NCI-H1694 (cell line): ENCODE results near the gene SIL1.
"Not testable (repeated sequence)": the region's sequence is repeated elsewhere in the genome, so short reads cannot be mapped to it uniquely, and the experiment has no call there.

ENCODE experiments used
- DNase-seq: peaks from one replicate; lab custom pipeline; 2025; lab: John Stamatoyannopoulos, UW

SIL1 gene

DNA sequence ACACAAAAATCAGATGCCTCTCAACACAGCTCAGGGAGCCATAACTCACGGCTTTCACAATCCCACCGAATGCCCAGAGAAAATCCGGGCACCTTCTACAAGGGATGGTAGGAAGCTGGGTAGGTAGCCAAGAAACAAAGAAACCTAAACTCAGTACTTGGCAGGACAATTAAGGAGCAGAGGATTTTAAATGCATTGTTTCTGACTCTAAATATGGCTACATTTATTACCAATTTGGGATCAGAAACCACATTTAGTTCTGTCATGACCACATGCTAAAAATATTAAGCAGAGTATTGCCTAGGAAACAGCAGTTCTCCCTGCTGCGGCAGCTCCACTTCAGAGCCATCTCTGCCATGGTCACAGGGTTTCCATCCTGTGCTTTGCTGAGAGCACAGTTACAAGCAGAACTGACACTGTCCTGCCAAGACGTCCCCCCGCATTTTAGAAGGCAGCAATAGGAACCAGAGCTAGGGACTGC lies 57.5 kb downstream of the SIL1 start:
- no peak for DNase-seq

DNA sequence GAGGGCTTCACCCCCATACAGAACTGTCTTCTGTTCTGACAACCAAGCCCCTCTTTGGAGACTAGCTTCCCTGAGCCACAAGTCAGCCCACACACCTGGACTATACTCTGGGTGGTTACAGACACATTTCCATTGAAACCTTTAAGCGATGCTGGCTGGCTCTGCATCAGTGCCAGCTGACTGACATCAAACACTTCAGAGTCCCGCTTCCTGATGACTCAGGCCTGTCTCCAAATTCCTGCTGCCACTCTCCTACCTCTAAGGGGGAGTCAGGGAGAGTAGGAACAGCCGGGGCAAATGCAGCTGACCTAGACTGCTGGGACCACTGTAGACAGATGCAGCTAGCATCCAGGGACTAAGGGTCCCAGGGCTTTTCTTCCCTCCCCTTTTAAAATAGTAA lies 59.4 kb downstream of the SIL1 start:
- peak; percentile 30 for DNase-seq

DNA sequence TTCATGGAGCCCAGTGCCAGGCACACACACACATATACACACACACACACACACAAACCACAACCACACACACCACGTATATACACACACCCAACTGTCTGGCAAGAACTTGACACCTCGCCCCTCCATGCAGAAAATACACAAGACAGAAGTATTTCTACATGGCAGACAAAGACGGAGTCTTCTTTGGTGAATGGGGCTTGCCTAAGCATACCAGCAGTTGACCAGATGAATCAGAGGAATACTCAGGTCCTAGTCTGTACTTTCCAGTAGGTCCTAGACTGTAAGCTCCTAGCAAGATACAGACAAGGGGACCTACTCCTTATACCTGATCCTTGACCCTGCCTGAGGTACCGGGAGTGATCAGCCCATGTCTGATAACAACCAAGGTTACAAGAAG lies 60.1 kb downstream of the SIL1 start:
- DNase-seq = no peak

DNA sequence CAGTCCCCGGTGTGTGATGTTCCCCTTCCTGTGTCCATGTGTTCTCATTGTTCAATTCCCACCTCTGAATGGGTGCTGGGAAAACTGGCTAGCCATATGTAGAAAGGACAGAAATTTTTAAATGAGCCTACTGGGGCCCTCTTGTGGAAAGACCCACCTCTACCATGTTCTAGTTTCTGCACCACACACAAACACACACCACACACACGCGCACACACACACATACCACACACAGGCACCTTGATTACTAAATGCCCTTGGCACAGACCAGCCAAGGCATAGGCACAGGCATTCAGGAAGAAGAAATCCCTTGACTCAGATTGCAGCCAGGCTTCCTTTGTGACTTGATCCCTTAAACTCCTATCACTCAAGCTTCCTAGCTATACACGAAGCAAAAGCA lies 60.5 kb downstream of the SIL1 start:
- peak; percentile 65 for DNase-seq

DNA sequence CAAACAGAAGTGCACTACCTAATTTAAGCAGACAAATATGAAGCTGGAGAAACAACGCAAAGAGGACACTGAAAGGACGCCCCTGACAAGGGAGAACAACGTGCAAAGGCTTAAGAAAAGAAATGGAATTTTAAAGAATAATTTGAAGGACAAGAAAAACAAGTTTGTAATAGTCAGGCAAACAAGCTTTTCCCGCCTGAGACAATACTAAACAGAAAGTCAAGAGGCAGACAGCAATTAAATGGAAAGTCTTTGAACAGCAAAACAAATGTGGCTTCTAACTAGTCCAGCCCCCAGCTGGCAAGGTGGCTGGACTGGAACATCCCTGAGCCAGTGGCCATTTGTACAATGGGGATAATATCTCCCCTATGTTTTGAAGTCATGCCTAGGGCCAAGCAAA lies 63.3 kb downstream of the SIL1 start:
- DNase-seq = no peak

DNA sequence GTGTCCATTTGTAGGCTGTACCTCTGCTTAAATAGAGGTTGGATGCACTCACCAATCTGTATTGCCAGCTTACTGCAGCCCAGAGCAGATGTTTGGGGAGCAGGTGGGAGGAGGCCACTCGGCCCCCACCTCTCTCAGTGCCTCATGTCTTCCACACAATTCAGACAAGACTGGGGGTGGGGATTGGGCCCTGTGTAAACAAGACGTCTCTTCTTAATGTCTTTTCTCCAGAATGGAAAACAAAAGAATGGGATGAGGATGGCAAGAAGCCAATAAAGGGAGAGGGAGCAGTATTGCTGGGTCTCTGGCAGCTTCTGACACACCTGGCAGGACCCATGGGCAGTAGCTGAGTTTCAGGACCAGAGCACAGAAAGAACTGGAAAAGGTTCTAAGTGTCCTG lies 64.9 kb downstream of the SIL1 start:
- DNase-seq = no peak

DNA sequence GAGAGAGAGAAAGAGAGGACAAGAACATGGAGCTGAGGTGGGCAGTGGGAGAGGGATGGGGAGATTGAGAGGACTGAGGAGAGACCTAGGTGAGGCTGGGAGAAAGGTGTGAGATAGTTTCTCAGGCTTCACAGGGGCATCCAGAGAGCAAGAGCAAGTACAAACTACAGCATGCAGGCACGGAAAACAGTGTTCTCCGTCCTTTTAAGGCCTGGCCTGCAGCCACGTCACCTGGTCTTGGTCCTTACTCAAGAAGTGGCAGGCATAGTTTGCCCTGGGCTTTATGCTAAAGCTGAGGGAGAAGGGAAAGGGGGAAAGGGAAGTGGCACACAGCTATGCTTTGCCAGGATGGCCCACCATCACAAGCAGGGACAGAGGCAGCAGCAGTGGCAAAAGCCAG lies 65.7 kb downstream of the SIL1 start:
- no peak for DNase-seq

DNA sequence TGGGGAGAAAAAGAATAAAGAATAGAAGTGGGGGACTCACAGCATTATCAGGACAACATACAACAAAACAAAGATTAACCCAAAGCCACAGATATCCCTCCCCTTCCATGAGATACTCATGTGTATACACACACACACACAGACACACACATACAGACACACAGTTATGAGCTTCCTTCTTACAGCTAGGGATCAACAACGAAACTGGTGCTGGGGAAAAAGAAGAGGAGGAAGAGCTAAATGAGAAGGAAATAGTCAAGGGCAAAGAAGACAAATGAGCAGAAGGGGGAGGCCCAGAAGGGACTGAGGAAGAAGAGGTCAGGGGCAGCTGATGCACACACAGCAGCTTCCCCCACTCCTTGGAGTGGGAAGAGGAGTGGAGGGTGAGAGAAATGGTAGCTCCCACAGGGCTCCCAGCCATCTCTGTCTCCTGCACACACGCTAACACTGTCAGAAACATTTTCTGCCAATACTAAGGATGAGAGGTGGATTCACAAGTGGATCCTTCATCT lies 66.2 kb downstream of the SIL1 start:
- no peak for DNase-seq

DNA sequence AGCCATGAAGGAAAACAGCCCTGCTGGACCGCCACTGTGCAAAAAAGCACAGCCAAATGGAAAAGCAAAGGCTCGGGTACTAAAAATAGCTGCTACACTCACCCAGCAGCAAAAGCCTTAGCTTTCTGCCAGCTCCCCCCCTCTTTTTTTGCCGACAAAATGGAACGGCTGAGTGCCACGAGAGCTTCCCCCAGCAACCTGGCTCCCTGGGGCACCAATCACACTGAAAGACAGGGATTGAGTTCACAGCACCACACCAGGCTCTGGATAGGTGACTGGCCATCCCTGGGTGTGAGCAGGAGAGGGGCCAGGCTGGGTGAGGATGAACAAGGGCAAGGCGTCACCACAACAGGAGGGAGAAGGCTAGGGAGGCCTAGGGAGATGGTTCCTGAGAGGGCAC lies 66.7 kb downstream of the SIL1 start:
- peak; percentile 33 for DNase-seq

DNA sequence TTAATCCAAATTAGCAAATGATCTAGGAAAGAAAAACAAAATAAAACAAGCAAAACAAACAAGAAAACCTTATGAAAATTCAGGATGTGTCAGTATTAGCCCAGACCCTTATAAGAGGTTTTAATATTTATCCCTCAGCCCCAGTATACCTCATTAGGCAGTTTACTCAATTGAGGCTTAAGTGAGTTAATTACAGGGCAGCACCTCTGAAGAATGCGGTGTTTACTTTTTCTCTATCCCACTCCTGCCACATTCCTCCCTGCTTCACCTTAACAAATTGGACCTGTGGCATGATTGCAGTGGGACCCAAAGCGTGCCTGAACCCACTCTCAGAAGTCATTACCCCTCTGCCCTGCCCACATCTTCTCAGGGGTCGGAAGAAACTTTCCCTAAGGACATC lies 67.1 kb downstream of the SIL1 start:
- DNase-seq = no peak

DNA sequence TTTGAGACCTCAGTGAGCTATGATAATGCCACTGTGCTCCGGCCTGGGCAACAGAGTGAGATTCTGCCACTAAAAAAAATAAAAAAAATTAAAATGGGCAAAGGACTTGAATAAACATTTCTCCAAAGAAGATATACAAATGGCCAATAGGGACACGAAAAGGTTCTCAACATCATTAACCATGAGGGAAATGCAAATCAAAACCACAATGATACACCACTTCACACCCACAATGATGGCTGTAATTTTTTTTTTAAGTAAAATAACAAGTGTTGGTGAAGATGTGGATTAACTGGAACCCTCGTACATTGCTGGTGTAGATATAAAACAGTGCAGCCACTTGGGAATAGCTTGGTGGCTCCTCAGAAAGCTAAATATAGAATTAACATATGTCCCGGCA lies 68.0 kb downstream of the SIL1 start:
- no peak for DNase-seq

DNA sequence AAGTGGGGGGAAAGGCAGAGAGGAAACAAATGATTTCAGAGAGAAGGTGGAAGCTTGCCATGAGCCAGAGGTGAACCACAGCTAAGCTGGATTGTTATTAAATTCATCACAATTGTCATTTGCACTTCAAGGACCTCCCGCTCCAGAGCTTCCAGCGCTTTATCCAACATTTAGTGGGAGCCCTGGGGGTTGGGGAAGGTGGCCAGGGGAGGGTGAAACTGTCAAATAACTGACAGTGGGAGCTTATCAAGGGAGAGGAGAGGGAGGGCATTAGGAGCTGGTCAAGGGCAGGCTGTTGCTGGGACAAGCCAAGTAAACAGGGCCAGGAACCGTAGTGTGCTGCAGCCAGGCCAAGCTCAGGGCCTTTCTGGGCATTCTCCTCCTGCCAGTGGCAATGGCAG lies 71.5 kb downstream of the SIL1 start:
- DNase-seq = no peak

DNA sequence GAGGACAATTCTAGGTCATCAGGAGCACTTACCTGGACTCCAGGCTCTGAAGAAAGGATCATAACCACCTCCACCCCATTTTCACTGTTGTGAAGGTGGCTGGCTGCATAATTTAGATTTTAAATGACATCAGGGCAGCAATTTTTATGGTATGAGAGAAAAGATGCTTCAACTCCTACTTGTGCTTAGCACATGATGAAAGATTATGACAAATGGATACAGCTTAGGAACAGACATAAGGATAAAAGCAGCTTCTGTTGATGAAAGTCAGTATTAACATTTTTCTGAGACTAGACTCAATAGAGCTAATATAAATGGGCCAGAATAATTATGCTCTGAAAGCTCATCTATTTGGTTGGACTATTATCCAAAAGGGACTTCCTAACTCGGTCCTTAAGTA lies 72.2 kb downstream of the SIL1 start:
- no peak for DNase-seq

DNA sequence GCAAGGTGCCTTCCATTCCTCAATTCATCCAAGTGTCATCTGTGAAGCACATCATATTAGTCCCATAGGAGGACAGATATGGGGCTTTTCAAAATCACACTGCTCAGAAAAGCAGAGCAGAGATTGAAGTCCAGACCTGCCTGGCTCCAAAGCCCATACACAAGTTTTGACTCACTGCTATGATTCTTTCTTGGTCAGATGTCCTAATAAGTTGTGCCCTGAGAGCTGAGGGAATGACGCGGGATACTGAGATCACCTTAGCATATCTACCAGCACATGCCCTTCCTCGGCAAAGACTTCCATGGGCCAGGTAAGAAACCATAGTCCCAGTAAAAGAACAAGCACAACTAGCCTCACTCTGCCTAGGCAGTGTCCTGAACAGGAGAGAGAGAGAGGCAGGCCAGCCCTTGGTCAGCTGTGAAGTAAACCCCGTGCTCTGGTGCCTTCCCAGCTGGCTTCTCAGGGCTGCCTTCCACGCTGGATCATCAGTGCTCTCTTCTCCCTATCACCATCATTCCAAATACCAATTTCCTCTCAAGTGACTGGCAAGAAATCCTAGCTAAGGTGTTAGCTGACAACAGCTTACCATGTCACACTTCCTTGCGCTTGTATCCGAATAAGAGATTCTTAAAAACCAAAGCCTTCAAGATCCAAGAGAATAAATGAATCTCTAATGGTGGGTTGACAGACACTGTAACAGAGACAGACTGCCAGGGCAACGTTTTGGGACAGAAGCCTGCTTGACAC lies 73.2 kb downstream of the SIL1 start:
- no peak for DNase-seq

DNA sequence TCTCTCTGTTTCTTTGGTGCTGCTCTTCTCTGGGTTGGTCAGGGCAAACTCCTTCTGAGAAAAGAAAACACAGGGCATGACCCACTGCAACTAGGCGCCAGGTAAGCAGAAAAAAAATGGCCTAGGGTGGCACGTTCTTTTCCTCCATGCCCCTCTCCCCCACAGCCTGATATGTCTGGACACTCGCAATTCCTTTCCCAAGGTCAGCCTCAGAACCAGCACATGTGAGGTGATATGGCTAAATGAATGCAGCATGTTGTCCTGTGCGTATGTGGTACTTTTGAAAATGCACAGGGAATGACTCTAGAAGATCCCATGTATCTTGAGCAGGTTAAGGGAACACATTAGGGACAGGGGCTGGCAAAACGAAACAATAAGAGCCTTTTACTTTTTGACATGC lies 77.0 kb downstream of the SIL1 start:
- DNase-seq = no peak

DNA sequence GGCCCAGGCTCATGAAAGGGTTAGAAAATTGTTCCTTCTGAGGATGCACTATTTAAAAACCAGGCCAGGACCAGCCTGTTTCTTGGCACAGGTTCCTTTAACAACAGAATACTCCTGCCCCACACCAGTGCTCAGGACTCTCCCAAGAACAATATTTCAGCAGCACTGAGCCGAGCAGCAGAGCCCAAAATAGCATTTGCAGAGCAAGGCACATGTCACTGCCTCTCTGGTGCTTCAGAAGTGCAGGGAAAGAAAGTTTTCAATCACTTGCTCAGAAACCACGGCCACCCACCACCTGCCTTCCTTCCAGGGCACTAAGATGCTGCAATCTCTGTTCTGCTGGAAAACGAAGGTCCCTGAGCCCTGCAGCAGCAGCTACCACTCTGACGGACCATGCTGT lies 77.6 kb downstream of the SIL1 start:
- DNase-seq = no peak

DNA sequence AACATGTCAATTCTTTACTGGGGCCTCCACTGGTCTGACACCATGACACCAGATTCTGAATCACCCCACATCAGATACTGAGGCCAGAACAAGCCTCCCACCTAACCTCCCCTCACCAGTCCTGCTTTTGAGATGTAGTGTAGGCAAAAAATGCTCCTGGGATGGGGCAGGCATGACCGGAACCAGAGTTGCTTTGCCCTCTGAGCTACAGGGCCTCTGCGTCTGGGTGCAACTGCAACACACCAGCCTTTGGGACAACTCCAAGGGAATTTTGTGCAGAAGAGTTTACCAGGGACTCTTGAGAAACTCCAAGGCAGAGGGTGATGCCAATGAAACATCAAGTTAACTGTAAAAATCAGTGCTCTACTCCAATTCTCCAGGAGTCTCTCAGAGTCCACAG lies 79.4 kb downstream of the SIL1 start:
- no peak for DNase-seq

DNA sequence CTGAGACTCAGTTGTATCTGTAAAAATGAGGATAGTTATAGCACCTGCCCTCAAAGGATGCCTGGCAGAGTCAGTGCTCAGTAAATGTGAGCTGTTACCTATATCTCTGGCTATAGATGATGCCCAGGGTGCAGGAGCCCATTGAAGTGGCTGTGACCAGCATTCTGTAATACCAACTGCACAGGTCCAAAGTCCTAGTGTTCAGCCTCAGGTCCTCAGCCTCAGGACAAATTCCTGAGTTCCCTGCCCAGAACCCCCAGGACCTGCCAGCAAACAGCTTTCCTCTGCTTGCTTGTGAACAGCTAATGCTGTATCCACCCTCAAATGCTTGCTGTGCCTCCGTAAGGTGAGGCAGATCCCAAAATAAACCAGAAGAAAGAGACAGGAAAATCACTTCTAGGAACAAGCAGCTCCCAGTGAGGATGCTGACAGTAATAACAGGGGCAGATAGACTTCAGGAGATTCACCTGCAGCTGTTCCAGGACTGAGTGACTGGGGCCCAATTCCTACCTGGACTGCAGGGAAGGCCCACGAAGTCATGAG lies 80.8 kb downstream of the SIL1 start:
- no peak for DNase-seq

DNA sequence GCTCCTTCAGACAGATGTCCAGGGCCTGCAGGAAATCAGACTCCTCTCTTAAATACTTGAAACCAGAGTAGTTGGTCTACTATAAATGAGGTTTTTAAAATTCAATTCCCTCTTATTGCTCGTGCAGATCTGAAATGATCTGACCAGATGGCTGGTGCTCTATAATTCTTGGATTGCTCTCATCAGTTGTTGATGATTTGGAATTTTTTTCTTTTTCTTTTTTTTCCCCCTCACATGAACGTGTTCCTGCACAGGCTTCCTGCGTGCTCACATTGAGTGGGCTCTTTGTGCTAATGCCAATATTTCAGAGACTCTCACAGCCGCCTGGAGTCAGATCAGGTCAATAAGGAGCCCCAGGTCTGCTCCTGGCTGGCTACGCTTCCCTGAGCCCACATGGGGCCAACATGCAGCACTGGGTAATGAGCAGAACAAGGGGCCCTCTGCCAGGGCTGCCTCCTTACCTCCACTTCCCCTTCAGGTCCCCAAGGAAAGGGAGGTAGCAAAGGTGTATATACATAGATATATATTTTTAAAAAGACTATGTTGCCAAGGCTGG lies 82.0 kb downstream of the SIL1 start:
- no peak for DNase-seq

DNA sequence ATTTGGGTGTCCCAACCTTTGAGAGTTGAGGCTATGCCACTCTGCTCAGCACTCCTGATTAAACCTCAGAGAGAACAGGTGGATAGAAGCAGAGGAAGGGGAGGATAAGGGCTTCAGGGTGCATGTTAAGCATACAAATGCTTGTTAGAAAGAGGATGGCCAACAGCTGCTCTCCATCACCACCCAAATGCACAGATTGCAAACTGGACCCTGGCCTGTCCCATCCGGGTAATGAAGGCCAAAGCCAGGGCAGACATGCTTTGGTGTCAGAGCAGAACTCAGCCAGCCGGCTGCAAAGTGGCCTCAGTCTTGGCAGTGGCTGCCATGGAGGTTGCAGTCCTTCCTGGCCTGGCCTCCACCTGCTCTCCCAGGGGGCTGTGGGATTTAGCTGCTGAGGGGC lies 84.3 kb downstream of the SIL1 start:
- DNase-seq = no peak

DNA sequence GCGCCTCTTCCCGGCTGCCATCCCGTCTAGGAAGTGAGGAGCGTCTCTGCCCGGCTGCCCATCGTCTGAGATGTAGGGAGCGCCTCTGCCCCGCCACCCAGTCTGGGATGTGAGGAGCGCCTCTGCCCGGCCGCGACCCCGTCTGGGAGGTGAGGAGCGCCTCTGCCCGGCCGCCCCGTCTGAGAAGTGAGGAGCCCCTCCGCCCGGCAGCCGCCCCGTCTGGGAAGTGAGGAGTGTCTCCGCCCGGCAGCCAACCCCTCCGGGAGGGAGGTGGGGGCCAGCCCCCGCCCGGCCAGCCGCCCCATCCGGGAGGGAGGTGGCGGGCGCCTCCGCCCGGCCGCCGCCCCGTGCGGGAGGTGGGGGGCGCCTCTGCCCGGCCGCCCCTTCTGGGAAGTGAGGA lies 85.8 kb downstream of the SIL1 start:
- not testable (repeated sequence) for DNase-seq

DNA sequence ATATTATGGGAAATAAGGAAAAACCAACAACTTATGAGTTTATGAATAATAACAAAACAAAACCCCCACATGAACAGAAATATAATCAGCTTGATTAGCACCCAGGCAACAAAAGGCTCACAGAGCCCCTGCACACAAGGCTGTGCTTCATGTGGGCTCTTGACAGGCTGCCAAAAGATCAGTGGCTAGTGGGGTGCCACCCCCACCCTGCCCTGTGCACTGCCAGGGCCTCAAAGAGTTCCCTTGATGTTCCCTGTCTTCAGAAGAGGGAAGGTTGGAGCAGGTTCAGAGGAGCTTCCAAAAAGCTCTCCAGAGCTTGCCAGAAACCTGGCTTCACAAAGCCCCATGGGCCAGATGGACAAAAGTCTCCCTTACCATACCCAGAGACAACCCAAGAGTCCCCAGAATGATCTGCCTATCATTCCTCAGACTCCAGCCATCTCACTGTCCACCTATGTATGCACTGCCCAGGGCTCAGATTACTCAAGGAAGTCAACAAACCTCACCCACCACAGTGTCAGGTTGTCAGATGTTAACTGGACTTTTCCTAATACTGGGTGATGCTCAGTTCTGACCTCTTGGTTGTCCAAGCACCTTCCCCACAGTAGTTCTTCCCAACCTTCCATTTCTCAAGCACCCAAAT lies 87.5 kb downstream of the SIL1 start:
- no peak for DNase-seq
